Keratinocyte (primary cell): ENCODE results near the gene LRIG1.

ENCODE experiments used
- CTCF ChIP-seq, 3 experiments: IDR thresholded peaks in 1 of 3; conservative IDR thresholded peaks in 1 of 3; optimal IDR thresholded peaks in 1 of 3; 2 replicates in 2 of 3; 3 replicates in 1 of 3; pipeline versions ENCODE3 to v1.5.1; 2011; ENCODE audit warnings: low read length in 3 of 3, mild to moderate bottlenecking in 3 of 3, moderate library complexity in 2 of 3, control low read depth in 1 of 3, inconsistent platforms in 1 of 3; ENCODE audit not compliant: insufficient read depth in 2 of 3; ENCODE audit errors: extremely low read depth in 1 of 3
- EZH2 ChIP-seq: IDR thresholded peaks from one replicate; pipeline ENCODE4 v1.6.1; 2012; ENCODE audit warnings: inconsistent platforms, mild to moderate bottlenecking, low read length, moderate library complexity

- no peak for TF ChIP-seq CTCF (optimal IDR thresholded peaks at IDR 0.05 in 1 of 3, IDR thresholded peaks at IDR 0.05 in 1 of 3, conservative IDR thresholded peaks at IDR 0.05 in 1 of 3; ENCODE audit: extremely low read depth in 1 of 3, insufficient read depth in 2 of 3, low read length in 3 of 3)
- TF ChIP-seq EZH2: no peak
Measured at GRCh38 chr3:66350601-66351000, 150.2 kb downstream of the LRIG1 start.
